K562 (cell line): ENCODE data around the gene CERS3. TPM values are rescaled to one million over a fixed set of nuclear protein-coding genes. Genes with fewer than 3 reads are reported as not detected.
"Not testable (repeated sequence)": the region's sequence is repeated elsewhere in the genome, so short reads cannot be mapped to it uniquely, and the experiment has no call there.

ENCODE experiments used
- ATAC-seq: fragments of 200-7000 bp; cut with Tn5 transposase; 3 replicates; pipeline ENCODE4 v1.9.1; 2020; ENCODE audit warnings: moderate library complexity
- BruUV-seq: library from RNA; stranded (reverse); fragments of 400-500 nt; replicated peaks from 2 replicates; lab custom pipeline; 2021; lab: Mats Ljungman, UMichigan
- CTCF ChIA-PET: fragments of 300-600 bp; formaldehyde crosslinking; extraction: SDS; loops from one replicate; lab custom pipeline; 2021; ENCODE audit warnings: low intra/inter-chr PET ratio; lab: Yijun Ruan, JAX
- POLR2A ChIA-PET: fragments of 300-600, 350-650 bp; sonication (Branson Sonifier 250); formaldehyde crosslinking; extraction: SDS; loops from one replicate; lab custom pipeline; 2021; ENCODE audit warnings: antibody characterized with exemption, inconsistent platforms; lab: Yijun Ruan, JAX
- DNase-seq, 4 experiments: peaks; one replicate each; pipeline versions ENCODE4 v3.0.0 to v3.0.0-alpha.2; 2011 to 2018; ENCODE audit warnings: low spot score in 3 of 4, mixed read lengths in 3 of 4; ENCODE audit errors: extremely low read depth in 1 of 4
- FAIRE-seq: peaks from 2 replicates; lab custom pipeline; 2011; peaks lifted over from hg19 to GRCh38; lab: Jason Lieb, UNC
- H2AFZ ChIP-seq: 2 replicates; pipeline ENCODE4 v1.6.0; 2011; ENCODE audit warnings: low read depth, low read length, control low read depth, inconsistent platforms
- H3K27ac ChIP-seq: fragments of 200-600 bp; 3 replicates; pipeline ENCODE4 v1.8.0; 2011; ENCODE audit warnings: low read depth, mild to moderate bottlenecking, control low read depth, inconsistent platforms, low read length, moderate library complexity, mixed read lengths; ENCODE audit errors: extremely low read depth
- H3K27me3 ChIP-seq, 2 experiments: fragments of 300-600 bp in 1 of 2; 2 replicates in 1 of 2; 3 replicates in 1 of 2; pipeline versions ENCODE4 v1.6.0 to v1.8.0; 2011; ENCODE audit warnings: inconsistent platforms in 2 of 2, low read length in 2 of 2, mild to moderate bottlenecking in 1 of 2, mixed read lengths in 1 of 2, moderate library complexity in 1 of 2; ENCODE audit not compliant: control insufficient read depth in 2 of 2, insufficient read depth in 2 of 2
- H3K36me3 ChIP-seq: fragments of 300-600 bp; 3 replicates; pipeline ENCODE4 v1.8.0; 2011; ENCODE audit warnings: mild to moderate bottlenecking, low read length, inconsistent platforms; ENCODE audit not compliant: control insufficient read depth, insufficient read depth
- H3K4me1 ChIP-seq, 2 experiments: fragments of 200-600 bp in 1 of 2; replicated peaks in 1 of 2; 2 replicates in 1 of 2; 3 replicates in 1 of 2; pipeline versions ENCODE4 v1.5.1 to v1.8.0; 2011; ENCODE audit warnings: inconsistent platforms in 2 of 2, low read length in 2 of 2, mild to moderate bottlenecking in 1 of 2, mixed read lengths in 1 of 2, moderate library complexity in 1 of 2; ENCODE audit not compliant: control insufficient read depth in 2 of 2, insufficient read depth in 2 of 2
- H3K4me2 ChIP-seq: 2 replicates; pipeline ENCODE4 v1.6.1; 2011; ENCODE audit warnings: low read length, control low read depth, inconsistent platforms, mixed read lengths; ENCODE audit not compliant: insufficient read depth
- H3K4me3 ChIP-seq: fragments of 200-600 bp; sonication (generic), shearing (Covaris generic); 2 replicates; pipeline ENCODE4 v1.5.1; 2016; ENCODE audit warnings: control low read depth, inconsistent platforms
- H3K79me2 ChIP-seq: fragments of 200-600 bp; 3 replicates; pipeline ENCODE4 v1.8.0; 2011; ENCODE audit warnings: low read length, inconsistent platforms; ENCODE audit not compliant: control insufficient read depth, insufficient read depth
- H3K9ac ChIP-seq, 2 experiments: 2 replicates each; pipeline versions ENCODE4 v1.6.0 to v1.6.1; 2011; ENCODE audit warnings: low read depth in 2 of 2, low read length in 2 of 2, control low read depth in 1 of 2, inconsistent platforms in 1 of 2, mild to moderate bottlenecking in 1 of 2, mixed read lengths in 1 of 2; ENCODE audit not compliant: insufficient read depth in 1 of 2
- H3K9me1 ChIP-seq: one replicate; pipeline ENCODE4 v1.6.0; 2011; ENCODE audit warnings: inconsistent platforms, mild to moderate bottlenecking, low read length, moderate library complexity; ENCODE audit not compliant: control insufficient read depth, insufficient read depth
- H3K9me3 ChIP-seq: replicated peaks from 2 replicates; pipeline ENCODE4 v1.5.1; 2011; ENCODE audit warnings: low read depth, low read length, inconsistent platforms; ENCODE audit not compliant: control insufficient read depth, insufficient read depth
- H4K20me1 ChIP-seq: replicated peaks from 2 replicates; pipeline ENCODE4 v1.6.1; 2011; ENCODE audit warnings: low read length, inconsistent platforms, mixed read lengths; ENCODE audit not compliant: control insufficient read depth, insufficient read depth
- CBFA2T2 ChIP-seq: fragments of 450-650 bp; conservative IDR thresholded peaks from 2 replicates; pipeline ENCODE4 v1.6.1; 2017; ENCODE audit warnings: mild to moderate bottlenecking
- CBFA2T3 ChIP-seq: fragments of 450-650 bp; IDR thresholded peaks from 2 replicates; pipeline ENCODE4 v1.6.1; 2017
- CTBP1 ChIP-seq: fragments of 450-650 bp; IDR thresholded peaks from 2 replicates; pipeline ENCODE4 v1.6.1; 2016; ENCODE audit warnings: borderline replicate concordance
- FOS ChIP-seq: IDR thresholded peaks from 3 replicates; pipeline ENCODE4 v1.6.1; 2011; ENCODE audit not compliant: insufficient read length; ENCODE audit errors: extremely low read depth
- FOXA1 ChIP-seq: fragments of 450-650 bp; IDR thresholded peaks from 2 replicates; pipeline ENCODE4 v1.6.1; 2016; ENCODE audit warnings: mild to moderate bottlenecking, borderline replicate concordance
- NR0B1 ChIP-seq: fragments of 450-650 bp; IDR thresholded peaks from one replicate; pipeline ENCODE4 v1.6.1; 2018; ENCODE audit warnings: mild to moderate bottlenecking, moderate library complexity; ENCODE audit not compliant: partially characterized antibody
- RHOXF2B ChIP-seq: fragments of 250-450 bp; sonication (Bioruptor Pico); conservative IDR thresholded peaks from 2 replicates; pipeline ENCODE4 v1.5.1; 2021
- TAL1 ChIP-seq: fragments of 450-650 bp; IDR thresholded peaks from 2 replicates; pipeline ENCODE4 v1.6.1; 2016; ENCODE audit warnings: mild to moderate bottlenecking
- TRIM24 ChIP-seq, 2 experiments: fragments of 450-650 bp; IDR thresholded peaks; 2 replicates each; pipeline ENCODE4 v1.6.1; 2016
- WGBS: fragments of 100-300 bp; shearing (Covaris generic); methylation state at CpG from one replicate; pipeline ENCODE4 v1.1.6; 2016; ENCODE audit warnings: low coverage, mixed read lengths; ENCODE audit not compliant: insufficient coverage; ENCODE audit errors: missing lambda C conversion rate; 5-methylcytosine and 5-hydroxymethylcytosine counted together
- in situ Hi-C: fragments of 300-500 bp; cut with MboI; formaldehyde crosslinking; loops from 4 replicates; pipeline ENCODE4 v1.15.0; 2018; ENCODE audit warnings: inconsistent platforms, mixed read lengths
- intact Hi-C: fragments of 100-400 bp; cut with micrococcal nuclease; formaldehyde crosslinking; loops from 2 replicates; pipeline ENCODE4 v1.14.2; 2022
- polyA plus RNA-seq, 8 experiments: library from polyadenylated mRNA; depleted of rRNA in 4 of 8; stranded (reverse) in 5 of 8; unstranded in 3 of 8; fragments of >200 nt; fragmentation: Nextera tagmentation in 2 of 8; fragmentation: Illumina TruSeq in 1 of 8; extraction: Ambion mirVana in 2 of 8; extraction: Trizol in 1 of 8; gene quantifications; 2 replicates each; pipeline versions ENCODE4 v1.2.1 to v1.2.3, GENCODE V29; 2011 to 2014; ENCODE audit warnings: inconsistent platforms in 1 of 8, missing spikeins in 1 of 8
- total RNA-seq, 7 experiments: library from RNA; depleted of rRNA in 6 of 7; stranded (reverse); fragments of >200 nt in 6 of 7; fragmentation: Illumina TruSeq in 2 of 7; extraction: Trizol in 2 of 7; gene quantifications; 2 replicates each; pipeline versions ENCODE4 v1.2.1 to v1.2.3, GENCODE V29; 2011 to 2021; ENCODE audit warnings: low replicate concordance in 1 of 7

The CERS3 gene
- total and polyA plus RNA-seq, 9 of the 15 experiments (the other 6 are each of a cell fraction or from before 2014, with no cell fraction given), result not detected

DNA sequence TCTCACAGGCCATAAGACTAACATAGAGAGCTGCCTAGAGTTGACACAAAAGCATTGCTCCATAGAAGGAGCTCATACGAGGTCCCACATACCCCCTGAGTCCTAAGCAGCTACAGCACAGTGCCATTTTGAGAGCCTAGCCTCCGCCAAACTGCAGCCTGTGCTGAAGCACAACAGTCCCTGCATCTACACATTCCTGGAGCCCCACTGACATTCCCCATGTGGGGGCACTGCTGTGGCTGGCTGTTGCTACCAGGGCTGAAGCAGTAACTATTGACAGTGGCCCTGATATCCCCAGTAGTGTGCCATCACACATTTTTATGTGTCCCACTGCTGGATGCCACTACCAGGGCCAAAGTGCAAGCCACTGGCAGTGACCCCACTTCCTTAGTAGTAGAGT is 80.3 kb downstream of the CERS3 start (continued):
- no peak for TF ChIP-seq FOS
- no peak for TF ChIP-seq FOXA1
- no peak for TF ChIP-seq CTBP1
- TF ChIP-seq NR0B1, result no peak
- TF ChIP-seq RHOXF2B, result no peak

DNA sequence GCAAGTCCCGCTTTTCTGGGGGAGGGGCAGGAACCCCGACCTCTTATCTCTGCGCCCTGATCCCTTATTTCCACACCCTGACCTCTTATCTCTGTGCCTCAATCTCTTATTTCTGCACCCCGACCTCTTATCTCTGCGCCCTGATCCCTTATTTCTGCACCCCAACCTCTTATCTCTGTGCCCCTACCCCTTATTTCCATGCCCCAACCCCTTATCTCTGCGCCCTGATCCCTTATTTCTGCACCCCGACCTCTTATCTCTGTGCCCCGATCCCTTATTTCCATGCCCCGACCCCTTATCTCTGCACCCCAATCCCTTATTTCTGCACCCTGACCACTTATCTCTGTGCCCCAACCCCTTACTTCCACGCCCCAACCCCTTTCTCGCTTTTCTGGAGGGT is 87.7 kb downstream of the CERS3 start:
- H3K4me3 ChIP-seq, H3K36me3 ChIP-seq, H3K9ac ChIP-seq, H3K9me3 ChIP-seq, H2AFZ ChIP-seq, H4K20me1 ChIP-seq, H3K4me1 ChIP-seq, POLR2A ChIA-PET, DNase-seq, BruUV-seq: not testable (repeated sequence)
- in situ Hi-C loops, result loop anchor here (5.0 kb wide), 1 partner anchor 636 kb away; no protein-coding TSS in a partner anchor
- TF ChIP-seq TAL1 (peak; percentile 53), CBFA2T2 (peak; percentile 54), CBFA2T3 (peak; percentile 56), TRIM24 (IDR thresholded peaks at IDR 0.05) (0 out of 4 replicates have a peak, but pooled peaks of 1 of the 2 experiments have one; percentile 27)
- TF ChIP-seq, all 486 proteins: peak for 4; not testable (repeated sequence) for 482
- intact Hi-C loops, H3K9me1 ChIP-seq, H3K27me3 ChIP-seq, ATAC-seq, H3K4me2 ChIP-seq, H3K27ac ChIP-seq, H3K79me2 ChIP-seq, CTCF ChIA-PET, FAIRE-seq: not testable (repeated sequence)
- 0% methylated on average over 9 of the region's 11 CpGs for WGBS
